NT2/D1 (cell line): ENCODE data around the gene ZNF33B.
"Not testable (repeated sequence)": the region's sequence is repeated elsewhere in the genome, so short reads cannot be mapped to it uniquely, and the experiment has no call there.

Source experiments
- DNase-seq: peaks from one replicate; pipeline ENCODE4 v3.0.0-alpha.2; 2011; ENCODE audit warnings: low read depth, low spot score
- H3K27me3 ChIP-seq: 2 replicates; pipeline ENCODE4 v1.6.0; 2011; ENCODE audit warnings: mild to moderate bottlenecking; ENCODE audit not compliant: insufficient read length, insufficient read depth
- H3K36me3 ChIP-seq: 2 replicates; pipeline ENCODE4 v1.6.1; 2011; ENCODE audit warnings: mild to moderate bottlenecking, low read length, mixed read lengths; ENCODE audit not compliant: insufficient read depth, insufficient read length
- H3K4me1 ChIP-seq: 2 replicates; pipeline ENCODE4 v1.5.1; 2011; ENCODE audit not compliant: insufficient read depth, insufficient read length
- H3K4me3 ChIP-seq: 2 replicates; pipeline ENCODE4 v1.5.1; 2011; ENCODE audit warnings: low read depth; ENCODE audit not compliant: insufficient read length
- H3K9ac ChIP-seq: 2 replicates; pipeline ENCODE4 v1.6.0; 2011; ENCODE audit warnings: low read depth; ENCODE audit not compliant: insufficient read length
- H3K9me3 ChIP-seq: 2 replicates; pipeline ENCODE4 v1.5.1; 2011; ENCODE audit warnings: mild to moderate bottlenecking, low read length; ENCODE audit not compliant: insufficient read depth
- SUZ12 ChIP-seq: IDR thresholded peaks from 2 replicates; pipeline ENCODE4 v1.6.1; 2011; ENCODE audit not compliant: insufficient read length, insufficient read depth; ENCODE audit errors: extremely low read depth
- YY1 ChIP-seq: IDR thresholded peaks from 2 replicates; pipeline ENCODE4 v1.6.1; 2011; ENCODE audit not compliant: insufficient read length, insufficient read depth
- ZNF274 ChIP-seq: IDR thresholded peaks from 2 replicates; pipeline ENCODE4 v1.6.1; 2011; ENCODE audit warnings: mild to moderate bottlenecking, low read depth, low read length

ZNF33B gene

GRCh38 chr10:42638055-42638820, at the start of gene ZNF33B:
TSS of gene ZNF33B (minus strand) at chr10:42638570. CDS start at chr10:42636928, 1,642 bp downstream.
- DNase-seq, result peak; percentile 82
- Histone ChIP-seq H3K9ac (peak within 1 kb of the TSS; percentile 90), H3K4me1 (no peaks in the 10 kb centered on the region), H3K9me3 (no peaks in the 10 kb centered on the region), H3K36me3 (peaks cover 13% of the 10 kb centered on the region), H3K4me3 (peak within 1 kb of the TSS; percentile 84), H3K27me3 (no peaks in the 10 kb centered on the region)
- no peak for TF ChIP-seq YY1

DNA sequence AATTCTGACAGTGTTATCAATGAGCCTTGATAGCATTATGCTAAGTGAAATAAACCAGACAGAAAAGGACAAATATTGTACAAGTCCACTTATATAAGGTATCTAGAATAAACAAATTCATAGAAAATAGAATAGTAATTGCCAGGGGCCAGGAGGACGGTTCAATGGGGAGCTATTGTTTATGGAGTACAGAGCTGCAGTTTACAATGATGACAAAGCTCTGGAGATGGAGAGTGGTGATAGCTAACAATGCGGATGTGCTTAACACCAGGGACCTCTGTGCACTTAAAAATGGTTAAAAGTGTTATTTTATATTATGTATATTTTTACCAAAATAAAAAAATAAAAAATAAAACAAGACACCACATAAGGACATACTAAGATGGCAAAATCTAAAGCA, 46.1 kb upstream of the ZNF33B start:
- H3K36me3 ChIP-seq, result no peaks in the 10 kb centered on the region
- no peaks in the 10 kb centered on the region for H3K9me3 ChIP-seq
- no peaks in the 10 kb centered on the region for H3K27me3 ChIP-seq
- no peak for DNase-seq
- H3K4me1 ChIP-seq, result no peaks in the 10 kb centered on the region
- no peak overlapping the region for H3K9ac ChIP-seq
- TF ChIP-seq SUZ12, result no peak
- TF ChIP-seq YY1, result no peak
- no peak for TF ChIP-seq ZNF274
- H3K4me3 ChIP-seq, result no peak overlapping the region

- no peak for TF ChIP-seq ZNF274
- Histone ChIP-seq H3K4me1 (no peaks in the 10 kb centered on the region), H3K9ac (no peak overlapping the region), H3K4me3 (no peak overlapping the region), H3K27me3 (no peaks in the 10 kb centered on the region), H3K36me3 (no peaks in the 10 kb centered on the region), H3K9me3 (peaks cover 10% of the 10 kb centered on the region)
- no peak for DNase-seq
These were observed 41.9 kb upstream of the ZNF33B start for GRCh38 chr10:42680267-42680666.

- H3K9ac ChIP-seq, DNase-seq, H3K4me3 ChIP-seq, H3K4me1 ChIP-seq, H3K9me3 ChIP-seq, H3K36me3 ChIP-seq, H3K27me3 ChIP-seq: not testable (repeated sequence)
These were observed 27.0 kb upstream of the ZNF33B start for GRCh38 chr10:42665181-42665979.

DNA sequence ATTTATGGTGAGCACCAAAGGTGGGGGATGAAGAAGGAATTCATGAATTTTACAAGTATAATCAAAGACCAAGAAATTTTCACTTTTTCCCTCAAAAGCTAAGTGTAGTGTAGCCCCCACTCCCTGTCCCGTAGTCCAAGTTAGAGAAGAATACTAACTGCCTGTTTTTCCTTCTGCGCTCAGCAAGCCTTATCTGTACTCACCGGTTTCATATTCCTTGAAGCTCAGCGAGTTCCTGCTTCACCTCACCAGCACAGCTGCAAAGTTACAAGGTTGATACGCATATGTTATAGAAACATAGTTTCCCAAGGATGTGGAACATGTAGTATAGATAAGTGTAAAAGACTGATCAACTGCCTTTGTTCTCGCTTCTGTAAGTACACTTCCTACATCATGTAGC, 16.0 kb upstream of the ZNF33B start:
- DNase-seq, result no peak
- TF ChIP-seq ZNF274, result no peak
- no peak for TF ChIP-seq SUZ12
- TF ChIP-seq YY1, result no peak
- Histone ChIP-seq H3K9me3 (no peaks in the 10 kb centered on the region), H3K9ac (no peak overlapping the region), H3K27me3 (no peaks in the 10 kb centered on the region), H3K4me1 (no peaks in the 10 kb centered on the region), H3K4me3 (no peak overlapping the region), H3K36me3 (no peaks in the 10 kb centered on the region)

- Histone ChIP-seq H3K4me3 (no peak overlapping the region), H3K9ac (no peak overlapping the region), H3K36me3 (no peaks in the 10 kb centered on the region), H3K27me3 (no peaks in the 10 kb centered on the region), H3K9me3 (no peaks in the 10 kb centered on the region), H3K4me1 (no peaks in the 10 kb centered on the region)
- no peak for TF ChIP-seq SUZ12
- TF ChIP-seq ZNF274, result no peak
- no peak for TF ChIP-seq YY1
- DNase-seq, result no peak
These were observed 14.5 kb upstream of the ZNF33B start for GRCh38 chr10:42652858-42653257.

GRCh38 chr10:42650374-42650773, 12.0 kb upstream of the ZNF33B start:
- no peak overlapping the region for H3K9ac ChIP-seq
- no peak for DNase-seq
- TF ChIP-seq ZNF274, result no peak
- TF ChIP-seq YY1, result no peak
- no peak for TF ChIP-seq SUZ12

More at GRCh38 chr10:42650374-42650773, 12.0 kb upstream of the ZNF33B start:
- H3K9me3 ChIP-seq, result no peaks in the 10 kb centered on the region
- H3K36me3 ChIP-seq, result no peaks in the 10 kb centered on the region
- no peak overlapping the region for H3K4me3 ChIP-seq
- H3K4me1 ChIP-seq, result no peaks in the 10 kb centered on the region
- H3K27me3 ChIP-seq, result no peaks in the 10 kb centered on the region
